Cardiac muscle cell (in vitro differentiated cells and primary cell): Measurements from ENCODE around the gene COP1. TPM values are rescaled to one million over a fixed set of nuclear protein-coding genes. Genes with fewer than 3 reads are reported as not detected.
A peak's percentile ranks its signal among the peaks of the same experiment; 100 is the strongest.

ENCODE experiments used
- DNase-seq, 2 donors: peaks; one replicate each; pipeline versions ENCODE4 v3.0.0 to v3.0.0-alpha.2; 2010 to 2017; ENCODE audit warnings: low read depth in 1 of 2, low spot score in 1 of 2
- H3K27ac ChIP-seq: fragments of 200-600 bp; sonication (generic); 2 replicates; pipeline ENCODE4 v1.5.1; 2016
- H3K27me3 ChIP-seq: fragments of 200-600 bp; sonication (generic); 2 replicates; pipeline ENCODE4 v1.6.0; 2016; ENCODE audit warnings: control low read depth
- H3K36me3 ChIP-seq: fragments of 200-600 bp; sonication (generic); 2 replicates; pipeline ENCODE4 v1.5.1; 2016; ENCODE audit warnings: control low read depth
- H3K4me1 ChIP-seq: fragments of 200-600 bp; sonication (generic); 2 replicates; pipeline ENCODE4 v1.8.1; 2017; ENCODE audit warnings: low read depth, mild to moderate bottlenecking, mixed run types
- H3K4me3 ChIP-seq: fragments of 200-600 bp; sonication (generic); 2 replicates; pipeline ENCODE4 v1.5.1; 2016; ENCODE audit warnings: mild to moderate bottlenecking
- H3K9me3 ChIP-seq: fragments of 200-600 bp; sonication (generic); 2 replicates; pipeline ENCODE4 v1.5.1; 2017; ENCODE audit warnings: low read depth, mild to moderate bottlenecking, control low read depth
- CTCF ChIP-seq: IDR thresholded peaks from 2 replicates; pipeline ENCODE4 v1.5.1; 2012; ENCODE audit warnings: low read depth, mild to moderate bottlenecking, low read length
- polyA plus RNA-seq: library from polyadenylated mRNA; unstranded; fragments of >200 nt; fragmentation: Nextera tagmentation; extraction: Ambion mirVana; gene quantifications from 2 replicates; pipeline ENCODE4 v1.2.1, GENCODE V29; 2016
- total RNA-seq: library from RNA; depleted of rRNA; stranded (reverse); fragments of >200 nt; gene quantifications from 2 replicates; pipeline ENCODE4 v1.2.3, GENCODE V29; 2016

The COP1 gene
- total and polyA plus RNA-seq, 2 experiments from 2014 or later = 58.8 to 71.3 TPM

- H3K4me3 ChIP-seq = no peak overlapping the region
- H3K36me3 ChIP-seq = no peaks in the 10 kb centered on the region
- no peaks in the 10 kb centered on the region for H3K27me3 ChIP-seq
- H3K4me1 ChIP-seq = no peaks in the 10 kb centered on the region
- no peak for TF ChIP-seq CTCF
- no peak for DNase-seq
- H3K27ac ChIP-seq = no peak overlapping the region
- H3K9me3 ChIP-seq = no peaks in the 10 kb centered on the region
Observed at GRCh38 chr1:176149939-176150807, 56.9 kb downstream of the COP1 start.

GRCh38 chr1:176144526-176144925 lies 62.6 kb downstream of the COP1 start:
- Histone ChIP-seq H3K4me3 (no peak overlapping the region), H3K4me1 (no peaks in the 10 kb centered on the region), H3K27ac (no peak overlapping the region), H3K9me3 (no peaks in the 10 kb centered on the region), H3K36me3 (no peaks in the 10 kb centered on the region), H3K27me3 (no peaks in the 10 kb centered on the region)
- DNase-seq = no peak
- no peak for TF ChIP-seq CTCF

- no peaks in the 10 kb centered on the region for H3K27me3 ChIP-seq
- no peak for DNase-seq
- H3K36me3 ChIP-seq = no peaks in the 10 kb centered on the region
- no peak overlapping the region for H3K27ac ChIP-seq
- no peak overlapping the region for H3K4me3 ChIP-seq
- no peak for TF ChIP-seq CTCF
- no peaks in the 10 kb centered on the region for H3K9me3 ChIP-seq
- H3K4me1 ChIP-seq = no peaks in the 10 kb centered on the region
Observed at GRCh38 chr1:176142973-176143372, 64.1 kb downstream of the COP1 start.

- Histone ChIP-seq H3K4me1 (no peaks in the 10 kb centered on the region), H3K36me3 (no peaks in the 10 kb centered on the region), H3K27ac (no peak overlapping the region), H3K4me3 (no peak overlapping the region), H3K27me3 (no peaks in the 10 kb centered on the region), H3K9me3 (no peaks in the 10 kb centered on the region)
- no peak for DNase-seq
- no peak for TF ChIP-seq CTCF
Observed at GRCh38 chr1:176141449-176141848, 65.6 kb downstream of the COP1 start.

GRCh38 chr1:176136891-176137290 lies 70.2 kb downstream of the COP1 start:
- peak in 1 of 2 donors; percentile 12 for DNase-seq
- TF ChIP-seq CTCF = no peak
- Histone ChIP-seq H3K9me3 (no peaks in the 10 kb centered on the region), H3K4me3 (no peak overlapping the region), H3K27me3 (no peaks in the 10 kb centered on the region), H3K4me1 (no peaks in the 10 kb centered on the region), H3K36me3 (peaks cover 6% of the 10 kb centered on the region), H3K27ac (no peak overlapping the region)
